Activated CD4-positive, alpha-beta T cell treated with anti-CD3 and anti-CD28 coated beads, Interleukin-2, amount 50 U/mL, for 16 hours (primary cell): Measurements from ENCODE around the gene RTL5.

ENCODE experiments used
- DNase-seq: peaks from one replicate; pipeline ENCODE4 v3.0.0-alpha.2; 2020

Gene RTL5

GRCh38 chrX:72107841-72108595 is 23.7 kb downstream of the RTL5 start:
- no peak for DNase-seq

- no peak for DNase-seq
Observed at GRCh38 chrX:72107320-72107719, 24.4 kb downstream of the RTL5 start.

GRCh38 chrX:72105436-72105835 is 26.3 kb downstream of the RTL5 start:
- DNase-seq = peak; percentile 66

- no peak for DNase-seq
Observed at GRCh38 chrX:72102760-72103159, 29.0 kb downstream of the RTL5 start.

GRCh38 chrX:72102126-72102525 is 29.6 kb downstream of the RTL5 start:
- no peak for DNase-seq

- DNase-seq = no peak
Observed at GRCh38 chrX:72101597-72102037, 30.1 kb downstream of the RTL5 start.

- DNase-seq = peak; percentile 81
Observed at GRCh38 chrX:72100824-72101351, 30.8 kb downstream of the RTL5 start.

GRCh38 chrX:72100051-72100755 is 31.5 kb downstream of the RTL5 start:
- DNase-seq = peak; percentile 15

- DNase-seq = no peak
Observed at GRCh38 chrX:72097098-72097497, 34.6 kb downstream of the RTL5 start.

GRCh38 chrX:72095370-72095769 is 36.3 kb downstream of the RTL5 start:
- no peak for DNase-seq

GRCh38 chrX:72094894-72095293 is 36.8 kb downstream of the RTL5 start:
- peak; percentile 43 for DNase-seq

GRCh38 chrX:72089254-72089653 is 42.5 kb downstream of the RTL5 start:
- DNase-seq = no peak

GRCh38 chrX:72088761-72089160 is 43.0 kb downstream of the RTL5 start:
- DNase-seq = no peak

- DNase-seq = no peak
Observed at GRCh38 chrX:72086995-72087394, 44.7 kb downstream of the RTL5 start.

- DNase-seq = no peak
Observed at GRCh38 chrX:72084114-72084513, 47.6 kb downstream of the RTL5 start.

- DNase-seq = no peak
Observed at GRCh38 chrX:72083291-72083690, 48.4 kb downstream of the RTL5 start.

GRCh38 chrX:72081605-72082320 is 50.0 kb downstream of the RTL5 start:
- no peak for DNase-seq

GRCh38 chrX:72080800-72081199 is 50.9 kb downstream of the RTL5 start:
- no peak for DNase-seq

- no peak for DNase-seq
Observed at GRCh38 chrX:72080150-72080549, 51.6 kb downstream of the RTL5 start.

- DNase-seq = no peak
Observed at GRCh38 chrX:72079607-72080006, 52.1 kb downstream of the RTL5 start.

- no peak for DNase-seq
Observed at GRCh38 chrX:72078411-72078810, 53.3 kb downstream of the RTL5 start.
